SIG-M5 (cell line): ENCODE data around the gene OXA1L.
"Not testable (repeated sequence)": the region's sequence is repeated elsewhere in the genome, so short reads cannot be mapped to it uniquely, and the experiment has no call there.

ENCODE experiments used
- DNase-seq: peaks from one replicate; lab custom pipeline; 2025; lab: John Stamatoyannopoulos, UW

OXA1L gene

GRCh38 chr14:22769369-22769768 lies 2.9 kb downstream of the OXA1L start:
- DNase-seq = no peak

GRCh38 chr14:22770481-22771187 lies 4.1 kb downstream of the OXA1L start:
- DNase-seq = no peak

GRCh38 chr14:22772725-22773124 lies 6.2 kb downstream of the OXA1L start:
- DNase-seq = no peak

GRCh38 chr14:22773162-22774010 lies 6.9 kb downstream of the OXA1L start:
- no peak for DNase-seq

GRCh38 chr14:22774011-22774706 lies 7.7 kb downstream of the OXA1L start:
- no peak for DNase-seq

GRCh38 chr14:22776215-22776614 lies 9.7 kb downstream of the OXA1L start:
- no peak for DNase-seq

- not testable (repeated sequence) for DNase-seq
These were observed 10.4 kb downstream of the OXA1L start for GRCh38 chr14:22776849-22777248.

- DNase-seq = no peak
These were observed 11.6 kb downstream of the OXA1L start for GRCh38 chr14:22778084-22778483.

- no peak for DNase-seq
These were observed 13.7 kb downstream of the OXA1L start for GRCh38 chr14:22780105-22780679.

- no peak for DNase-seq
These were observed 14.4 kb downstream of the OXA1L start for GRCh38 chr14:22780941-22781300.

GRCh38 chr14:22781301-22781991 lies 15.0 kb downstream of the OXA1L start:
- DNase-seq = no peak

- no peak for DNase-seq
These were observed 20.2 kb downstream of the OXA1L start for GRCh38 chr14:22786685-22787084.

GRCh38 chr14:22791301-22791700 lies 24.8 kb downstream of the OXA1L start:
- no peak for DNase-seq

GRCh38 chr14:22792158-22792557 lies 25.7 kb downstream of the OXA1L start:
- no peak for DNase-seq

- DNase-seq = not testable (repeated sequence)
These were observed 27.1 kb downstream of the OXA1L start for GRCh38 chr14:22793550-22793949.

- DNase-seq = no peak
These were observed 27.5 kb downstream of the OXA1L start for GRCh38 chr14:22793976-22794375.

- no peak for DNase-seq
These were observed 28.1 kb downstream of the OXA1L start for GRCh38 chr14:22794551-22794951.

GRCh38 chr14:22796087-22796707 lies 29.7 kb downstream of the OXA1L start:
- no peak for DNase-seq

GRCh38 chr14:22797017-22797917 lies 30.8 kb downstream of the OXA1L start:
- no peak for DNase-seq

- DNase-seq = no peak
These were observed 32.0 kb downstream of the OXA1L start for GRCh38 chr14:22798528-22798927.
